Activated naive CD4-positive, alpha-beta T cell treated with anti-CD3 and anti-CD28 coated beads, Interleukin-2, amount 50 U/mL, for 16 hours (primary cell): ENCODE measurements around the gene SLC12A4.
"Not testable (repeated sequence)": the region's sequence is repeated elsewhere in the genome, so short reads cannot be mapped to it uniquely, and the experiment has no call there.

Experiments used
- DNase-seq: peaks from one replicate; pipeline ENCODE4 v3.0.0-alpha.2; 2020

The SLC12A4 gene

DNA sequence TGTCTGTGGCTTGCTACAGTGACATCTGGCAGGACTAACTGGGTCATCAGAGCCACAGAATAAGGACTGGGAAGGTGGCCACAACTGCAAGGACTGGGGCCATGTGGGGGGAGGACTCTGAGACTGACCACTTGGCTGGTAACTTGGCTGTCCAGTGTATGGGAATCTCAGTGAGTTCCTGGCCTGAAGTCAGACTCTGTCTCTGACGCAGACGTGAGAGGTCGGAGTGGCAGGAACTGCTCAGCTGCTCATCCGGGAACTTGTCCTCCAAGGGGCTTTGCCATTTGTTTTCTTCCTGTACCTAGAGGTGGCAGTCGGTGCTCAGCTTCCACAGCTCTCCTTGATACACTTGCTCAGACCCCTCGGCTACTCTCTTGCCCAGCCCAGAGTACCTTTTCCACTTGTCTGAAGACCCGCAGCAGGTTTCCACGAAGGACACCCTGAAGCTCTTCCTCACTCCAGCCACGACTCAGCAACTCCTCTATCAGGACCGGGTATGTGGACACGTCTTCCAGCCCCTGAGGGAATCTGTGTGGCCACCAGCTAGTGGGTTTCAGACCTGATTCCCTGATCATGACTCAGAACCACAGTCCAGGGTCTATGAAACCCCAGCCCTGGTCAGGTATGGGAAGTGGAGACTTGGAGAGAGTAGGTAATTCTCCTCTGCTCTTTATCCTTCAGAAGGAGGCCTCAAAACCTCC, 19.2 kb upstream of the SLC12A4 start:
- DNase-seq: no peak

DNA sequence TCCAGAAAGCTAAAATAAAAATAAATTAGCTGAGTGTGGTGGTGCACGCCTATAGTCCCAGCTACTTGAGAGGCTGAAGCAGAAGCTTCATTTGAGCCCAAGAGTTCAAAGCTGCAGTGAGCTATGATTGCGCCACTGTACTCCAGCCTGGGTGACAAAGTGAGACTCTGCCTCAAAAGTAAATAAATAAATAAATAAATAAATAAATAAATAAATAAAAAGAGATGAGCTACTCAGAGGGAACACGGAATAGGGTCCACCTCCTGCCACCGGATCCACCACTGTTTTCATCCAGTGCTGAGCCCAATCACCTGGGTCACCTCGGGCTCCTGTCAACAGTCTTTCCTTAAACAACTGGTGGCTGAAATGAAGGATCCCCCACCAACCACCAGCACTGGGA, 18.5 kb upstream of the SLC12A4 start:
- DNase-seq: no peak

DNA sequence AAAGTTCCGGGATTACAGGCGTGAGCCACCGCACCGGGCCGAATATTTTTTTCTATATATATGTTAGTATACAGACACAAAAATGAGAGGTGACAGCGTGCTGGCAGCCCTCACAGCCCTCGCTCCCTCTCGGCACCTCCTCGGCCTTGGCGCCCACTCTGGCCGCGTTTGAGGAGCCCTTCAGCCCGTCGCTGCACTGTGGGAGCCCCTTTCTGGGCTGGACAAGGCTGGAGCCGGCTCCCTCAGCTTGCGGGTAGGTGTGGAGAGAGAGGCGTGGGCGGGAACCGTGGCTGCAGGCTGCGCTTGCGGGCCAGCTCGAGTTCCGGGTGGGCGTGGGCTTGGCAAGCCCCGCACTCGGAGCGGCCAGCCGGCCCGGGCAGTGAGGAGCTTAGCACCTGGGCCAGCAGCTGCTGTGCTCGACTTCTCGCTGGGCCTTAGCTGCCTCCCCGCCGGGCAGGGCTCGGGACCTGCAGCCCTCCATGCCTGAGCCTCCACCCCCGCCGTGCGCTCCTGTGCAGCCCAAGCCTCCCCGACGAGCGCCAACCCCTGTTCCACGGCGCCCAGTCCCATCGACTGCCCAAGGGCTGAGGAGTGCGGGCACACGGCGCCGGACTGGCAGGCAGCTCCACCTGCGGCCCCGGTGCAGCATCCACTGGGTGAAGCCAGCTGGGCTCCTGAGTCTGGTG, 13.7 kb upstream of the SLC12A4 start:
- DNase-seq: no peak

DNA sequence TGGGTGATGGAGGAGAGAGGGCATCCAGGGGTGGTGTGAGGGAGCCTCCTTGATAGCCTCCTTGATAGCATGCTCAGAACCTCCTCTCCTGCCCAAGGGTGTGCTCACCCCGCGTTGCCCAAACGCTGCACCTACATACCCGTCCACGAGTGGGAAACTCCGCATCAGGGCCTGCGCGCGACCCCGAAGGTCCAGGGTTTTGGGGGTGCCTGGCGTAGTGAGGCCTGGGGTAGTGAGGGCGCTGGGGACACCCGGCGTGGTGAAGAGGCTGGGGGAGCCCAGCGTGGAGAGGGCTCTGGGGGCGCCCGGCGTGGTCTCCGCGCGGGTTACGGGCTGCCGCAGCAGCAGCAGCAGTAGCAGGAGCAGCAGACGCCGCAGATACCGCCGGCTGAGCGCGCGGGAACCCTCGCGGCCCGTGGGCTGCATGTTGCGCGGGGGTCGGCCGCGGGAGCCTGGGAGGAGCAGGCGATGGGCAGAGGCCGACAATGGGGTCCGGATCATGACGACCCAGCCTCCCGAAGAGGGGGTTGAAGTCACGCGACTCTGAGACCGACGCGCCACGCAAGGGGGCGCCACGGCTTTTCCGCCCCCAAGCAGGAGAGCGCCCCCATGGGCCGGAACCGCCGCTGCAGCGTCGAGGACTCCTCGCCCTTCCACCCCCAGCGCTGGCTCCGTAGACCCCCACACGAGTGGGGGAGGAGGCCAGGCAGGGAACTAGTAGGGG, 11.7 kb upstream of the SLC12A4 start, which contains the start of gene DPEP3:
TSS of gene DPEP3 (minus strand) at position 545 of the 724 bp plus-strand sequence. CDS start at position 426, 119 bp downstream.
- peak; percentile 30 for DNase-seq

DNA sequence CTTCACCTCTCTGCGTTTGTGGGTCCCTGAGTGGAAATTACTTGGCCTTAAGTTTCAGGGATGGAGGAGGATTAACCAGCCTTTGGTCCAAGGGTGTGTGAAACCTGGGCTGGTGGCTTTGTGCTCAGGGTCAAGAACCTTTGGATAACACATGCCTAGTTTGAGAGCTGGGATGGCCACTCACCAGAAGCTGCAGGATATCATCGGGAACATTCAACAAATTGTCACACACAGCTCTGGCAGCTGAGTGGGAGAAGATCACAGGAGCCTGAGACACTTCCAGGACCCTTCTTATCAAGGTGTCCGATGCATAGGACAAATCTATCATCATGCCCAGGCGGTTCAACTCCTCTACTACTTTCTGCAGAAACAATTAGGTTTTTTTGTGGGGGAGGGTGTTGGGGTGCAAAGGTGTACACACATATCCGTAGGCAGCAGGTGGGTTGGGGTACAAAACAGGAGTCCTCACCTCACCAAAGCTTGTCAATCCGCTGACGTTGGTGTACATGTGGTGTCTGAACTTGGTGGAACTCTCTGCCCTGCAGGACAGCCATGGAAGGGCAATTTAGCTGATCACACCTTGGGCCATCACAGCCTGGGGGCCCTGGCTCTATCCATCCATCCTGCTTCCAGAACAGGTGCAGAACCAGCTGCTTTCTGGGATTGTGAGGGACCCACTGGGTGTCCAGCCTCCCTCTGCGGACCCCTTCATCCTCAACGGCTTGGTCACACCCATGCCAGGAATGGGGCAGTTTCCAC, 9.2 kb upstream of the SLC12A4 start:
- no peak for DNase-seq

DNA sequence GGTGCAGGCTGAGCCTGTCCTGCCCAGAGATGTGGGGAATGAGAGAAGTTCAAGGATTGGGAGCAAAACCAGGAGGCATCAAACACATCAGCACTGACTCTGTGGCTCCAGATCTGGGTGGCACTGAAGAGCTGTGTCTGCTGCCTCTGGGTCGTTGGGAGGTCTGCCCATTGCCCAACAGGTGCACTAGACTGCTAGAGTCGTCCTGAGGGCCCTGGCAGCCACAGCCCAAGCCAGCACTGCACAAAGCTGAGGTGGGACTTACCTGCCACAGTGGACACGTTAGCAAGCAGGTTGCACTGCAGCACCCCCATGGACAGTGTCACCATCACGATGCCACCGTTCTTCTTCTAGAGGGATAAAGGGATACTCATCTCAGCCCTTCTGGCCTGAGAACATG, 8.6 kb upstream of the SLC12A4 start:
- no peak for DNase-seq

DNA sequence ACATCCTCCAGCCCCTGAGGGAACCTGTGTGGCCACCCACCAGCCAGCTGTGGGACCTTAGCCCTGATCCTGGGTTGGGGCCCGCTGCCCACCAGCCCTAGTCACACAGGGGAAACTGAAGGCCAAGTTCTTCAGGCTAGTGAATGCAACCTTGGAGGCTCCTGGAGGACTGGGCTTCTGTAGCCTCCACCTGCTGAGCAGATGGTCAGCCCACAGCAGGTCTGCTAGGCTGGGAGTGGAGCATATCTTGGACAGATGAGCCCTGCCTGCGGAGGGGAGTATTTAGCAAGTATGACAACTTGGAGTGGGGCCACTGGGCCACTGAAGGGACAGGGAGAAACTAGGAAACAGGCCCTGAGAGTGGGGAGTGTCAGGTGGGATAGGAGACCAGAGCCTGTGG, 7.8 kb upstream of the SLC12A4 start:
- DNase-seq: no peak

DNA sequence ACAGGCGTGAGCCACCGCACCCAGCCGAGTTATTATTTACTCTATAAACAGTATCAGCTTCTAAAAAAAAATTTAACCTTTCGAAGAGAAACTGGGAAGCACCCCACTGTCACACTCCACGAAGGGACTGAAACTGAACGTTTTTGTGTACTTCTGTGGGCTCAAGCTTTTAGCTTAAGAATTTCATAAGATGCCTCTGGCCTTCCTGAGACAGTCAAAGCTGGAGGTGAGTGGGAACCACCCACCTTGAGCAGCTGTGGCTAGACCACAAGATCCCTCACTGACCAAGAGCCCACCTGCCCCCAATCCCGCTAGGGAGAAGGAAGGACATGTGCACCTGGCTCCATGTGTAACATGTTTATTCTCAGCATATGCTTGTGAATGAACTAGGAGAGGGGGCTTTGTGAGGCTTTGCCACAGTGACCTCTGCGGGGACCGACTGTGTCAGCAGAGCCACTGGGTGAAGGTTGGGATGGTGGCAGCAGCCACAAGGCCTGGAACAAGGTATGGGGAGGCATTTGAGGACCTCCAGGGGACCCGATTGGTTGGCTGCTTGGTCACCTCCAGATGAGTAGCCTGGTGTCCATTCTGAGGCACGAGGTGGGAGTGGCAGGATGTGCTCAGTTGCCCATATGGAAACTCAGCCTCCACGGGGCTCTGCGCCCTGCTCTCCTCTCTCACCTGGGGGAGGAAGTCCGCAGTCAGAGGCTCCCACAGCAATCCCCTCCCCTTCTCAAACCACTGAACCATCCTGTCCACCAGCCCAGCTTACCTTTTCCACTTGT, 7.1 kb upstream of the SLC12A4 start:
- no peak for DNase-seq

DNA sequence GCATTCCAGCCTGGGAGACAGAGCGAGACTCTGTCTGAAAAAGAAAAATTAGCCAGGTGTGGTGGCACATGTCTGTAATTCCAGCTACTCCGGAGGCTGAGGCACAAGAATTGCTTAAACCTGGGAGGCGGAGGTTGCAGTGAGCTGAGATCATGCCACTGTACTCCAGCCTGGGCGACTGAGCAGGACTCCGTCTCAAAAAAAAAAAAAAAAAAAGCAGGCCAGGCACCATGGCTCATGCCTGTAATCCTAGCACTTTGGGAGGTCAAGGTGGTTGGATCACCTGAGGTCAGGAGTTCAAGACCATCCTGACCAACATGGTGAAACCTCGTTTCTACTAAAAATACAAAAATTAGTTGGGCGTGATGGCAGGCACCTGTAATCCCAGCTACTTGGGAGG, 3.8 kb upstream of the SLC12A4 start:
- DNase-seq: not testable (repeated sequence)

DNA sequence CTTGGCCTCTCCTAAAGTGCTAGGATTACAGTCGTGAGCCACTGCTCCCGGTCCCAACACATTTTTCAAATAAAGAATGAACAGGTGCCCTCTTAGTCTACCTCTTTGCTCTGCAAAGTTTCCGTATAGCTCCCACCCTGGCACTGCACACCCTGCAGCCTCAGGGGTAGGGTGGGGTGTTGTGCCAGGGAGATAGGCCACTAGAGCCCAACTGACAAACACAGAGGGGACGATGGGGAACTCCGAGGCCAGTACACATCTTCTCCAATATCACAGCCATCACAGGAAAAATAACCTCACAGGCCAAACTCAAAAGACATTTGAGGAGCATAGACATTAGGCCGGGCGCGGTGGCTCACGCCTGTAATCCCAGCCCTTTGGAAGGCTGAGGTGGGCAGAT, 2.7 kb upstream of the SLC12A4 start:
- no peak for DNase-seq

DNA sequence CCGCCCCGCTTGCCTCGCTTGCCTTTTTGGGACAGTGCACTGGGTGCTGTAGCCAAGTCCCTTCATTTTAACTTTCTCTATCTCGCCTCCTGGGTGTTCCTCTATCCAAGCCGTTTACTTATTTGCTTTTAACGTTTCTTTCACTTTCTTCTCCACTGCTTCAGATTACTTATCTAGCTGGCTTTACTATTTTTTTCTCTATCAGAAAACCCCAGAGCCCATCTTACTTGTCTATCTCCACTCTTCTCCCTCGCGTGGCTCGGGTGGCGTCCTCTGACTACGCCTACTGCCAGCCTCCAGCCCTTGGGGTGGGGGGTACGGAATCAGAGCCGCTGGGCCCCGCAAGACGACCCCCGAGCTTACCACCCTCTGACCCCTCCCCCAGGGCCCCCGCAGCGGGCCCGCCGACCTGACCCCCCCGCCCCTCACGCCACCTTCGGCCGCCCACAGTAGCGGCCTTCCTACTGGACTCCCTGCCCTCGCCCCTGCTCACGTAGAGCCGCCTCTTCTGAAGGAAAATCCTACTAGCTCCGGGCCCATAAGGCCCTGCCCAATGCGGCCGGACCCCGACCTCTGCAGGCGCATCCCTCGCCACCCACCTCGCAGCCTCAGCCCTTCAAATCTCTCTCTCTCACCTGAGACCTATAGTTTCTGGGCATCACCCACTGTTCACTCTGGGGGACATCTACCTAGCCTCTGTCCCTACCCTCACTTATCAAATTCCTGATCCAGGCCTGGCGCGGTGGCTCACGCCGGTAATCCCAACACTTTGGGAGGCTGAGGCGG, 1.0 kb upstream of the SLC12A4 start:
- no peak for DNase-seq

DNA sequence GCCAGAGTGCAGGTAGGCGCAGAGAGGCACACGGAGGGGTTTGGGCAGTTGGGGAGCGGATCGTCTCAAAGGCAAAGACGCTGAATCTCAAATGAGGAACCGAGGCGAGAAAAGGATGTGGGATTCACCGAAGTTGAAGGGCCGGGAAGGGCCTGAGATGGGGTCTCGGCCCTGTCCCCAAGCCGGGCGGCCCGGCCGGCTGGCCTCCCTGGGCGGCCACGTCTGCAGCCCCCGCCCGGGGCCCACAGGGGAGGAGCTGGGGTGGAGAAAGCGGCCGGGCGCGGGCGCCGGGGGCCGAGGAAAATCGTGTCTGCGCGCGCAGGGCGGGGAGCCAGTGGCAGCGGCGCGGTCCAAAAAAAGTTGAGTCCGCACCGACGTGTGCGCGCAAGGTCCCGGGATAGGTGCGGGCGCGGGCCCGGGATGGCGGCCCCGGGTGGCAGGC, 458 bp downstream of the SLC12A4 start:
- DNase-seq: peak; percentile 44

DNA sequence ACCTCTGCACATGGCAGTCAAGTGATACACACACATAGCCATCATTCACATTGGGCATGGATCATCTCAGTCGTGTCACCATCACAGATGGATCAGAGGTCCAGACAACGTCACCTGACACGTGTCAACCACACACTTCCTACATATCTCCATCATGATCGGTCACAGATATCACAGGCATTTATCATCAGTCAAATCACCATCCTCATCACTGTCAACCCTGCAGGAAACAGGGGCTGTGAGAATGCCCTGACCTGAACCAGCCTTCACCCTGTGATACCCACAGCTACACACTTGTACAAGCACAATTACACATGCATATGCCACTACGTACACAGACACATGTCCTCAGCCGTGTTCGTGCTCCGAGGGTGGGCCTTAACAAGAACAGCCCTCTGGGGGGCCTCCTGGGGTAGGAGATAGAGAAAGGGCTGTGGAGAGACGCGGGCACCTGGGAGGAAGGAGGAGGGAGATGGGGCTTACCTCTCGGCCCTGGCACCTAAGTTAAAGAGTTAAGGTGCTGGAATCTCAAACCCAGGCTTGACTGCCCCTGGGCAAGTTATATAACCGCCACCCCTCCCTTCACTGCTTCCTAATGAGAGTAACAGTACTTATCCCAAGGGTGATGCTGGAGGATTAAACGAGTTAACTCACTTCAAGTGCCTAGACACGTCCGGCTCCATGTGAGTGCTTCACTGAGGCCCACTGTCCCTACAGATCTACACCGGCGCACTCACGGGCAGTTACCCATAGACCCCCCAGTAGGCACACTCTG, 1.1 kb downstream of the SLC12A4 start:
- no peak for DNase-seq

DNA sequence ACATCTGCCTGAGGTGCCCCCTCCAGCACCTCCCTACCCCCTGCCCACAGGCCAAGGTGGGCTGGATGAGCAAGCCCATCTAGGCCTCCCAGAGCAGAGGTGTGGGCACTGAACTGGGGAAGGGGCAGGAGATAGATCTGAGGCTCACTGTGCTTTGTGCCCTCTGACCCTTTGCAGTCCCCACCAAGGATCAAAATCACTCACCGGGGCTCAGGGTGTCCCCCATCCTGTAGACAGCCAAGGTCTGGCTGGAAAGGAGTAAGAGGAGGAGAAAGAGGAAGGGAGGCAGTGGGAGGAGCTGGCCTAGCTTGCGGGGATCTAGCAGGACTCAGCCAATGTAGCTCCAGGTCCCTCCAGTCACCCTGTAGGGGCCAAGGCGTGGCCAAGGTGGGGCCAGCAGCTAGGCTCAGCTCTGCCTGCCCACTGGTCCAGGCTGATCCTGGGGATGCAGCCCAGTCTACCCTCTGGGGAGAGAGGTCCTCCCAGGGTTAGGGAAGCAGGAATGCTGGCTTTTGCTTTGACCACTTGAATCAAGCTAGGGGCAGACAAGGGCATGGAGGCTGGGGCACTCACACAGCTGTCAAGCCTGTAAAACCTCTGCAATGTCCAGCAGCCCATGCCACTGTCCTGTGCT, 1.8 kb downstream of the SLC12A4 start:
- no peak for DNase-seq

DNA sequence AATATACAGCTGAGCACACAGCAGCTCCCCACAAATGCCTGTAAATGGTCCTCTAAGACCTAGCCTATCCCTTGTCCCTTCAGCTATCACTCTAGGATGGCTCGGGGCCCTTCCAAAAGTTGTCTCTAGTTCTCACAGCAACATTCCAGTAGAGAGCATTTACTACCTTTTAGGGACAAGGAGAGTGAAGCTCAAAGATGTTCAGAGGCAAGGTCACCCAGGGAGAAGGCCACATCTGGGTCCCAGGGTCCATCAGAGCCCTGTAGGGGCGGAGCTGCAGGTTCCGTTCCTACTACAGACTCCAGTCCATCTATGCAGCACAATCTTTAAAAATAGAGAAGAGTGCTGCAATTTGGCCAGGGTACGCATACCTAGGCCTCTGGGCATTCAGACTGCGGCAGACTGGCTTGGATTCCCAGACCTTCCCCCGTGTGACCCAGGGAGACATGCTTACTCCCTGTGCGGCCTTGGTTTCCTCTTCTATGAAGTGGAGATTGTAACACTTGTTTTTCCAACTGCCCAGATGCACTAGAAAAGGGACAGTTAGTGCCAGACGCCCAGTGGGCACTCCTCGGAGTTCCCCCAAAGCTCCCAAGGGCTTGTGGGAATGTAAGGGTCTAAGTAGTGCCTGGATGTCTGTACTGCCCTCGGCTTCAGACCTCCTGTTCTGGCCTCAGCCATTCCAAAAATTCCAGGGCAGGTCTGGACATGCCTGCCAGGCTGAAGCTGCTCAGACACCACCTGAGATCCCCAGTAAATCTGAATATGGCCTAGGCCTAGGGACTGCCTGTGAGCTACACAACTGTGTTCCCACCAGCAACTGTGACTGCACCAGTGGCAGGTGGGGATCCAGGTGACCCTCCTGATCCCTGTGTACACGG, 2.5 kb downstream of the SLC12A4 start:
- DNase-seq: no peak

DNA sequence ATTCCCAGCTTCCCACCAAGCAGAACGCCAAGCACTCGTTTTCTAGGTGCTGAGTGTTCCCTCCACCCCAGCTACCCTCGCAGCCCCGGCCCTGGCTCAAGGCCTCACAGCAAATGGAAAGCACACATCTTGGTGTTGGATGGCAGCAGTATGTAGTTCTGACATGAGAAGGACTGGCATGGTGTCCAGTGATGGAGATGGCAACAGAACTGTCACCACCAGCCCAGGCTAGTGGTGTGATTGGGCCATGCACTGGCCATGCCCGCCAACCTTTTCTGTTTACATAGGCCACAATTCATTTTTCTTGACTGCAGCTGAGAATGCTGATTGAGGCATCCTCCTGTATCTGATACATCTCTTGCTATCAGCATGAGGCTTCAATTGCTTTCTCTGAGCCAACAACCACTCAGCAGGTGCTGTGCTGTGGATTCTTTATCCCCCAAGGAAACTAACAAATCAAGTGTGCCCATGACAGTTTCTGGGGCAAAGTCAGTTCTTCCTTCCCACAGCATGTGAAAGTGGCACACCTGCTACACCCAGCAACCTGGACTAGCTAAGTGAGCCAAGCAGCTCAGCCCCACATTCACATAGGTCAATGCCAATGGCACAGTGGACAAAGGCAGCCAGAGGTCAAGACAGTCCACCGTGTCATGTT, 3.8 kb downstream of the SLC12A4 start:
- DNase-seq: no peak

DNA sequence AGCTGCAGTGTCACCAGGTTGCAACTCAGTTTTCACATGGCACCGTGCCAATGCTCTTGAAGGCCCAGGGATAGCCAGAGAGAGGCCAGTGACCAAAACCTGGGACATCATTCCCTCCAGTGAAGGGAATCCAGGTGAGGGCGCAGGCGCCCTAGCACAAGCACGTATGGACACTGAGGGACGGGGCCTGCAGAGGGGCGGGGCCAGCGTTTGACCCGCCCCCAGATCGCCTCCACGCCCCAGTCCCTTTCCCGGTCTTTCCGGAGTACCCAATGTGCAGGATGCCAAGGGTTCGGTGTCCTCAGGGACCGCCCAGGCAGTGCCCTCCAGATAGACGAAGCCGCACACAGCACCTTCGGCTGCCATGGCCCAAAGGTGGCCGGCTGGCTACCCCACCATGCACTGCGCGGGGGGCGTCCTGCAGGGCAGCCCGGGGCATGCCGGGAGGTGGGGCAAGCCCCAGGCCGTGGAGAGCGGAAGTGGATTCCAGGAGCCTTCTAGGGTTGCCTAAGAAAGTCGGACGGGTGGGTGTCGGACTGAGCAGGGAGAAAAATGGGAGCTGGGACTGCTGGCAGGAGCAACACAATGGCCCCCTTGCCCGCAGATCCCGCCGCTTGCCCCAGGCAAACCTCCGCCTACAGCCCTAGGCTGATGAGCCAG, 4.6 kb downstream of the SLC12A4 start:
- no peak for DNase-seq

DNA sequence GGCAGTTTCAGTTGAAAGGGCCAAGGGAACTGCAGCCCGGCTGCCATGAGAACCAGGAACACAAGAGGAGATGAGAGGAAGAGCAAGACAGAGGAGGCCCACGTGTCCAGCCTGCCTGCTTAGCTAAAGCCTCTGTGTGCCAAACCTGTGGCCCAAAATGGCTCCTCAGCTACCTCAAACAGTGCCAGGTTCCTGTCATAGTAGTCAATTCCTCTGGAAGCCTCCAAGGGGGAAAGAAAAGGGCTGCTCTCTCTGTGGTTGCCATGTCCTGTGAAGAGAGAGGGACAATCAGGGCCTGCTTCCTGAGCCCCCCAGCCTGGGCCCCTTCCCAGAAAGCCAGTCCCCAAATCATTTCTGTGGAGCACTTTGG, 5.2 kb downstream of the SLC12A4 start:
- no peak for DNase-seq
